ENCODE measurements around the gene ABL2.

The ABL2 gene

DNA sequence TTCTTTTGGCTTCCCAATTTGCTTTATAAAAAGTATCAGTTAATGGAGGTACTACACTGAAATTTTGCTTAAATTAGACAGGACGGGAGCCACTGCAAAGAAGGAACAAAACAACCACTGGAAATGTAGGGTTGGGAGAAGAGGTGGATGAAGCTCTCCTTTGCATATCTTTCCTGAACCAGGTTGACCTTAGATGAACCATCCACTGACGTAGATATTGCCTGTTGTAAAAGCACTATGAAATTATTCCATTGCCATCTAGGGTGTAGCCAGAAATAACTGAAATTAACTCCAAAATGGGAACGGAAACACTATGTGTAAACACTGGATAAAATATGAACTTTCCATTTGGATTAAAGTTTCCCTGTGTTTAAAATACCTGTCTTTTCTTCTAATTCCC lies 1.2 kb upstream of the ABL2 start:
- TF ChIP-seq GATA3 (IDR thresholded peaks at IDR 0.05; ENCODE audit: low read depth, low read length) (no peak), GATA2 (IDR thresholded peaks at IDR 0.05; ENCODE audit: low read depth, low read length) (no peak)

DNA sequence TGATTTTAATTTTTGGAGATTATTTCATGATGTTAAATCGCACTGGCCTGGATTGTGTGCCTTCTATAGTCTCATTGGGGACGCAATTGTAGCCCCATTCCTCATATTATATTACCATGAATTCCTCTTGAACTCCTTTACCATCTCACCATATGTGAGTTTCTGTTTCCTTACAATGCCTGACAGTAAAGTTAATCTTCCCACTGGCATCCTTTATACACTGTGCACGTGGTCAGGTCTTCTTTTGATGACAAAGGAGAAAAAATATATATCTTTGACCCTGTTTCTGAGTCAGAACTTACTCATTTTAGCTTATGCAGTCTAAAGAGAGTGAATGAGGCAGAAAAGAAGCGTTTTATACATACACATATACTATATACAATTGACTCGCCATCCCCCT lies 774 bp upstream of the ABL2 start:
- TF ChIP-seq GATA2 (IDR thresholded peaks at IDR 0.05; ENCODE audit: low read depth, low read length) (no peak), GATA3 (IDR thresholded peaks at IDR 0.05; ENCODE audit: low read depth, low read length) (no peak)

DNA sequence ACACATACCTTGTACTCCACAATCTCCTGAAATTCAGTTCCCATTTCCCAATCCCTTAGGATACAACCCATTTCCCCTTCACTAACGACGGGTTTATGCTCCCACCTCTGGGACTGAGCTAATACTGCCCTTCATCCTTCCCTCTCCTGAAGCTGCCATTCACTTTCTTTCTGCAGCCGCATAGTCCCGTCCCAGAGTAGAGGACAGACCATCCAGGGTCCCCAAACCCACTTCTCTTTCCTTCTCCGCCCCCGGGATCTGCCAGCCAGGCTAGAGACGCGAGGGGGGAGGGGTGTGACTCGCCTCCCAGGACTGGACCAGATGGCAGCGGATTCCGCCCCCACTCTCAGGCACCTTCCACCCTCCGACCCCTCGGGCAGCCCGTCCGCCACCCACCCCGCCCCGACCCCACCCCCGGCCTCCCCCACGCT lies 679 bp downstream of the ABL2 start:
- no peak for TF ChIP-seq GATA2 (IDR thresholded peaks at IDR 0.05; ENCODE audit: low read depth, low read length)

DNA sequence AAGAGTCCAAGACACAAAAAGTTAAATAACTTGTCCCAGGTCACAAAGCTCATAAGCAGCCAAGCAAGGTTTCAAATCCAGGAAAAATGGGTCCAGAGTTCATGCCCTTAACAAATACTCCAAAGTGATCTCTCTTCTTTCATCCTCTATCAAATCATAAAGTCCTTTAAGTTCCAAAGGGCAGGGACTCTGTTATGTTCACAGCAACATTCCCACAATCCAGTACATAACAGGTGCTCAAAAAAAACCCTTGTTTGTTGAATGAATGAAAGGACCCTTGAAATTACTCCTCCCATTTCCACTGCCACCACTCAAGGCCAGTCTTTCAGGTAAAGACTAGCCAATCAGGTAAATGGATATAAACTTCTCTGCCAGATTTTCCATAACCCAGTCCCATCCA lies 2.7 kb downstream of the ABL2 start:
- TF ChIP-seq GATA2 (IDR thresholded peaks at IDR 0.05; ENCODE audit: low read depth, low read length) (no peak), GATA3 (IDR thresholded peaks at IDR 0.05; ENCODE audit: low read depth, low read length) (no peak)

DNA sequence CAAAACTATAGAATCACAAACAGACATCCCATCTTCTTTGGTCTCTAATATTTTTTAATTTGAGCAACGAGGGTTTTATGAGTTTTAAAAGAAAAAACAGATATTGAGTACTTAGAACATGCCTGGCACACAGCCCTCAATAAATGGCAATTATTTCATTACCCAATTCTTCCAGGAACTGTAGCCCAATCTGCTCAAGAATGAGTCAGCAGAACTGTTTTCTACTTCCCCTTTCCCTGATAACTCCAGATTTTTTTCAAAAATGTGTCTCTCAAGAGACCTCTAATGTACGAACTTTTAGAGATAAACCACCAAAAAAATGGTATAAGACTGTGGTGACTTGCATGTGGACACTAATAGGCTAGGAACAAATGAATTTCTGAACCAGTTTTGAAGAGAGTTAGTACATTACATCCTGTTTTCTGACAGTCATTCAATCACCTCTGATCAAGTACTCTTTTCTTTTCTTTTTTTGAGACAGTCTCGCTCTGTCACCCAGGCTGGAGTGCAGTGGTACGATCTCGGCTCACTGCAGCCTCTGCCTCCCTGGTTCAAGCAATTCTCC lies 11.5 kb downstream of the ABL2 start:
- TF ChIP-seq GATA2 (IDR thresholded peaks at IDR 0.05; ENCODE audit: low read depth, low read length) (no peak), GATA3 (IDR thresholded peaks at IDR 0.05; ENCODE audit: low read depth, low read length) (no peak)

DNA sequence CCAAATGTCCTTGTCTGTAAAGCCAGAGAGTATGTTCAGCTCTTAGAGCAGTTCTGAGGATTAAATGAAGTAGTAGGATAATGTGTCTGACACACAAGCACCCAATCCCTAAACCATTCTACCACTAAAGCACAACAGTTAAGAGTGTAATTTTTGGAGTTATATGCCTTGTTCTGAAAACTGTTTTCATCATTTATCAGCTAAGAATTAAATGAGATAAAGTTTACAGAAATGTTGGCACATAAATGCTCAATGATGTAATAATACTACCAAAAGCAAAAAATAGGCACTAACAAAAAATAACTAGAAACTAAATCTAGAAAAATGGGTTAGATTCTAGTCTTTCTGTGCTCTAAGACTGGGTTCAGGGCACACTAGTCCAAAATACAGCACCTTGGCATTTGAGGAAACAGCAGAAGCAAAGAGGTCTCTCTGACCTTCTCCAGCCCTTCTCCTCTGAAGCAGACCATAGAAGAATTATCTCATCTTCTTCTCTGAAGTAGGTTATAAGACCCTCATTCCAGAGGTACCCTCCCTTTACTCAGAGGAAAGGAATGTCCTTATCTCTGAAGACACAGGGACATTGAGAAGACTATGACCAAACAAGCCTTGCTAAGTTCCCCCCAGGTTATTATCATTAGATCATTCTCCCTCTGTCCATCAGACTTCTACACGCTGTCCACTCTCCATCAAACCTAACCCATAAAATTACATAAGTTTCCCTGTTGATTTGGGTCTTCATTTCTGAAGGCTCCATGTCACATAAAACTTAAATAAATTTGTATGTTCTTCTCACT lies 20.6 kb downstream of the ABL2 start:
- TF ChIP-seq GATA2 (IDR thresholded peaks at IDR 0.05; ENCODE audit: low read depth, low read length) (no peak), GATA3 (IDR thresholded peaks at IDR 0.05; ENCODE audit: low read depth, low read length) (no peak)

DNA sequence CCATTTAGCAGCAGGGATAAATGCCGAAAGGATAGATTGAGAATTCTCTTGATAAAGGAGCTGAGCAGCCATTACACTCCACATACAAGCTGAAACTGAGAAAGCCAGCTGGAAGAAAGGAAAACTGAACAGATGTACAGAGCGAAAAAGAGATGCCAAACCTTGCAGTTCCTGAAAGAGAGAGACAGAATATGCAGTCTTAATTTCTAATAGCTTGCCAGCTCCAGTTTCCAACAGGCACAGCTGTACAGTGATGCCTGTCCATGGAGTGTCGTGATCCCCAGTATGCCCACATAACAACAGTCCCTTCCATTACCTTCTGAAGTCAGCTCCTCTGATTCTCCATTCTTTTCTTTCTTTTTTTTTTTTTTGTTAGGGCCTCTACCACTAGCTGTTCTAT lies 22.7 kb downstream of the ABL2 start:
- no peak for TF ChIP-seq GATA2 (IDR thresholded peaks at IDR 0.05; ENCODE audit: low read depth, low read length)
- no peak for TF ChIP-seq GATA3 (IDR thresholded peaks at IDR 0.05; ENCODE audit: low read depth, low read length)

DNA sequence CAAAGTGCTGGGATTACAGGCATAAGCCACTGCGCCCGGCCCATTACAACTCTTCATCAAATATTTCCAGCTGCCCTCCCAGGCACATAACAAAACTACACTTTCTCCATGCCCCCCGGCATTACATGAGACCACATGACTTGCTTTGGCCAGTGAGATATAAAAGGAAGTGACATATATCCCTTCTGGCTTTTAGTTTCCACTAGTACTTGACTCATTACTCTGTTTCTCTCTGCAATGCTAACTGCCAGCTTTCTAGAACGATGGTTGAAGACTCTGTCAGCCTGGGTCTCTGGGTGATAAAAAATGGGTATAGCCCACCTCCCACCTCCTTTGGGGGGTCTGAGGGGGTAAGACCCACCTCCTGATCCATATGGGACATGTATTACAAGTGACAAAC lies 24.2 kb downstream of the ABL2 start:
- TF ChIP-seq GATA2 (IDR thresholded peaks at IDR 0.05; ENCODE audit: low read depth, low read length) = no peak
- TF ChIP-seq GATA3 (IDR thresholded peaks at IDR 0.05; ENCODE audit: low read depth, low read length) = no peak

DNA sequence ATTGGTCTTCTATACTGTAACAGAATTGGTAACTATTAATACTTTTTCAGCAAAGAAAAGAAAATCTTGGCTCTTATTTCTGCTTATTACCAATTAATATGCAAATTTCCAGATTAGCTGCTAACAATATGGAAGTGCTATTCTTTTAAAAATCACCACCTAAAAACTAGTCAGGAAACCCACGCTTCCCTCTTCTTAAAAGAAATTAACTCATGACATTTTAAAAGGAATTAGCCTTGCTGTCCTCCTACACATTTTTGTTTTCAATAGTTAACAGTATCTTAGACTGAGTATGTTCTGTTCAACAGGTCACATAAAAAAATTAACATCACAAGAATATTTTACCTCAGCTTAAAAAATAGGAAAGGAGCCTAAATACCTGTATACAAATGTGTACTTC lies 27.3 kb downstream of the ABL2 start:
- TF ChIP-seq GATA2 (IDR thresholded peaks at IDR 0.05; ENCODE audit: low read depth, low read length) (no peak), GATA3 (IDR thresholded peaks at IDR 0.05; ENCODE audit: low read depth, low read length) (no peak)

DNA sequence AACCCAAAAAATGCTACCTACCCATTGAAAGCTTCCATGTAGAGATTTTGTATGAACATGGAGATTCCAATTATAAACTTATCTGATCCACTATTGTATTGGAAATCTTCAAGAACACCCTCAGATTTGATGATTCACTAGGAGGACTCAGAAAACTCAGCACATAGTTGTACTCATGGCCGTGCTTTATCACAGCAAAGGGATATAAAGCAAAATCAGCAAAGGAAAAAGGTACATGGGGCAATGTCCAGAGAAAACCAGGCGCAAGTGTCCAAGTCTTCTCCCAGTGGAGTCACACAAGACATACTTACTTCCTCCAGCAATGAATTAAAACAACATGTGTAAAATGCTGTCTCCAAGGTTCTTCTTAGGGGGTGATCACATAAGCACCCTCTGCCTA lies 28.9 kb downstream of the ABL2 start:
- TF ChIP-seq GATA2 (IDR thresholded peaks at IDR 0.05; ENCODE audit: low read depth, low read length) (no peak), GATA3 (IDR thresholded peaks at IDR 0.05; ENCODE audit: low read depth, low read length) (no peak)

DNA sequence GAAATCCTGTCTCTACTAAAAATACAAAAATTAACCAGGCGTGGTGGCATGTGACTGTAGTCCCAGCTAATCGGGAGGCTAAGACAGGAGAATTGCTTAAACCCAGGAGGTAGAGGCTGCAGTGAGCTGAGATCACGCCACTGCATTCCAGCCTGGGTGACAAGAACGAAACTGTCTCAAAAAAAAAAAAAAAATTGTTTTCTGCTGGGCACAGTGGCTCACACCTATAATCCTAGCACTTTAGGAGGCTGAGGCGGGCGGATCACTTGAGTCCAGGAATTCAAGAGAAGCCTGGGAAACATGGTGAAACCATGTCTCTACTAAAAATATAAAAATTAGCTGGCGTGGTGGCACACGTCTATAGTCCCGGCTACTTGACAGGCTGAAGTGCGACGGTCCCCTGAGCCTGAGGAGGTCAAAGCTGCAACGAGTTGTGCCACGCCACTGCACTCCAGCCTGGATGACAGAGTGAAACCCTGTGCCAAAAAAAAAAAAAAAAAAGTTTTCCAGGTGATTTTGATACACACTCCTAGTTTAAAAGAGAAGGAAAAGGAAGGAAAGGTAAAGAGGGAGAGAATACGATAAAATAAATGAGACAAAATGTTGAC lies 31.7 kb downstream of the ABL2 start:
- TF ChIP-seq GATA2 (IDR thresholded peaks at IDR 0.05; ENCODE audit: low read depth, low read length) (no peak), GATA3 (IDR thresholded peaks at IDR 0.05; ENCODE audit: low read depth, low read length) (no peak)

DNA sequence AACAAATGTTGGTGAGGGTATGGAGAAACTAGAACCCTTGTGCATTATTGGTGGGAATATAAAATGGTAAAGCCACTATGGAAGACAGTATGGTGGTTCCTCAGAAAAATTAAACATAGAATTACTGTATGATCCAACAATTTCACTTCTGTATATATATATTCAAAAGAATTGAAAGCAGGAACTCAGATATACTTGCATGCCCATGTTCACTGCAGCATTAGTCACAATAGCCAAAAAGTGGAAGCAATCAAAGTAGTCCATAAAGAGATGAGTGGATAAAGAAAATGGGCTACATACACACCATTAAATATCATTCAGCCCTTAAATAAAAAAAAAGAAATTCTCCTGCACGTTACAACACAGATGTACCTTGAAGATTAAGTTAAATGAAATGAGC lies 34.1 kb downstream of the ABL2 start:
- no peak for TF ChIP-seq GATA3 (IDR thresholded peaks at IDR 0.05; ENCODE audit: low read depth, low read length)
- TF ChIP-seq GATA2 (IDR thresholded peaks at IDR 0.05; ENCODE audit: low read depth, low read length) = no peak

DNA sequence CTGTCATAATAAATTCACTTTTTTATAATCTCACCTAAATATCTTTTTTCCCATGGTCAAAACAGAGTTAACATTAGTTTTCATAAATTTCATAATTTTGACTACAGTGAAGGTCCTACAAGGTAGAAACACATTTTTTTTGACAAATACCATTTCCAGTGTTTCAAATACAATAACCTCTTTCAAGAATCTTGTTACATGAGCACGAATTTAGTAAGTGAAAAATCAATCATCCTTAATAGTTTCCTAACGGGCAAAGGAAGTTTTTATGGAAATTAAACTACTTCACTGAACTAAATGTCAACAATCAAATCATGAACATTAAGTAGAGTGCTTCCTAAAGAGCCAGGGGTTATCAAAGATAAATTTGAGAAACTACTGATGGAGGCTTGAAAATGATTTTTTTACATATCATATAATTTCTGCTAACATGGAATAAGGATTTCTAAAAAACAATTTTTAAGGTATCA lies 35.4 kb downstream of the ABL2 start:
- no peak for TF ChIP-seq GATA2 (IDR thresholded peaks at IDR 0.05; ENCODE audit: low read depth, low read length)
- no peak for TF ChIP-seq GATA3 (IDR thresholded peaks at IDR 0.05; ENCODE audit: low read depth, low read length)

DNA sequence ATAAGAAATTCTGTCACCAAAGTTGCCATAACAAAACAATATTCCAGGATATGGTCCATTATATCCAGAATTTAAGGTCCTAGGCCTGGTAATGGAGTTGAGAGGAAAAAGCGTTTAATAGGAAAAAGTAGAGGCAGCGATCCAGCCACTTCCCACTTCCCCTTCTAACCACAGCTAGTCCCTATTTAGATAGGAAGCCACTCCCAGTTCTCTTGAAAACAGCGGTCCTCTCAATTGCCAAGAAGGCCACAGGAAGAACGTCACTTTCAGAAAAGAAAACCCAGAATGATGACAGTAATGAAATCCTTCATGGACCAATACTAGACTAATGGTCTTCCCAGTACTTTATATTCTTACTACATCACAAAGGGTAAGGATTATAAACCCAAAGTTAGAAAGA lies 38.6 kb downstream of the ABL2 start:
- TF ChIP-seq GATA3 (IDR thresholded peaks at IDR 0.05; ENCODE audit: low read depth, low read length) (no peak), GATA2 (IDR thresholded peaks at IDR 0.05; ENCODE audit: low read depth, low read length) (no peak)

All from SH-SY5Y (cell line).